Putamen (tissue), 1 donor: Measurements from ENCODE around the gene ATXN2.

Source experiments
- DNase-seq: peaks from one replicate; pipeline ENCODE4 v3.0.0-alpha.2; 2016; ENCODE audit warnings: low spot score

The ATXN2 gene

DNA sequence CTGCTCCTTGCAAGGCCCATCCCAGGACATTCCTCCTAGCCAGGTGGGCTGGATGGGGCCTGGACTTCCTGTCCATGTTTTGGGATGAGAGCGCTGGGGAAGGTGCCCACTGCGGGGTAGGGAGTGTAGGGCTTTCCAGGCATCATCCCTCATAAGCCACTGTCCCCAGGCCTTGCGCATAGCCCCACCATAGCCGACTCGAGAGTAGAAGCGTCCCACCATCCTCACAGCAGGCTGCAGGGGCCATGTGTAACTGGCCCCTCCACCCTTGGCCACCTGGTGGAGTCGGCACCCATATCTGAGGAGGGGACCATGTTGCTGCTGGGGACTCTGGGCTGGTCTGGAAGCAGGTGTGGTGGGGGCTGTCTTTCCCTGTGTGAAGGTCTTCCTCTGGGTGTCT lies 162.8 kb downstream of the ATXN2 start:
- no peak for DNase-seq

DNA sequence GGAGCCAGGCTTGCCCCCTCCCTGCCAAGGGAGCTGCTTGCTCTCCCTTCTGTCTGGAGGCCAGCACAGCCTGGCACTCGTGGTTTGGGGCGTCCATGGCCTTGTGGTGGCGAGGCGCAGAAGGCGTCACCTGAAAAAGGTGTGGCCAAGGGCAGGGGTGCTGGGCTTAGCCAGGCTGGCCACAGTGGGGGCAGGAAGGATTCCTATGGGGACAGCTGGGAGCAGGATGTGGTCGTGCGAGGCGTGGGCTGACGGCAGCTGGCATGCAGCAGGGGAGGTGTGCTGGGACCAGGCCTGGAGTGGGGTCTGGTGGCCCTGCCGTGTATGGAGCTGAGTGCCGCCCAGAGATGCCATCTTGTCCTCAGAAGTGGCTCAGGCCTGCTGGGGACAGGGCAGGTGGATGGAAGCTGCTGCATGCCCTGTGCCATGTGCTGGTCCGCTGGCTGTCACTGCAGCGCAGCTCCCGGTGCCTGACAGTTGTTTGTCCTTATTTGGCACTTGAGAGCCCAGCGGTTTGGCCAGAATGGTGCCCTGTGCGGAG lies 163.4 kb downstream of the ATXN2 start:
- no peak for DNase-seq

DNA sequence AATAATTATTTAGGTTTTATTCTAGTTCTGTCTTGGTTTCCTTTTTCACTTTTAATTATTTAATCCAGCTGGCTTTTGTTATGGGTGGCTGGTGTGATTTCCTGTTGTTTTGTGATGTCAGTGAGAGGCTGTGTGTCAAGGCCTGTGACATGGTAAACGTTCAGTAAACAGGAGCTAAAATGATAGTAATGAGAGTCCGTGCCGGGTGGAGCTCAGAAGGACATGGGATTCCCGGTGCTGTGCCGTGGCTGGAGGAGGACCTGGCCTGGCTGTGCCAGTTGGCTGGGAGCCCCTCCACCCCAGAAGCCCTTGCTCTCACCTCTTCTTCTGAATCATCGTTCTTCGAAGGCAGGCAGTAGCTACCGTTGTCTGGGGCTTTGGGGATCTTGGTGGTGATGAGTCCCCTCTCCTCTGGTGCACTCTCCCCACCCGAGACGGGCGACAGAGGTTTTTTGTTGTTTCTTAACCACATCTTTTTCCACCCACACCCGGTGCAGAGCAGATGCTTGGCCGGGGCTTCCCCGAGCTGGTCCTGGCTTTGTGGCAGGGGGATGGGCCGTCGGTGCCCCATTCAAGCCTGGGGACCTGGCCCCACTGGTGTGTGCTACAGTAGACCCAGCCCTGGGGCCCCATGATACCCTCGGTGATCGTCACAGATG lies 164.3 kb downstream of the ATXN2 start:
- DNase-seq = no peak

DNA sequence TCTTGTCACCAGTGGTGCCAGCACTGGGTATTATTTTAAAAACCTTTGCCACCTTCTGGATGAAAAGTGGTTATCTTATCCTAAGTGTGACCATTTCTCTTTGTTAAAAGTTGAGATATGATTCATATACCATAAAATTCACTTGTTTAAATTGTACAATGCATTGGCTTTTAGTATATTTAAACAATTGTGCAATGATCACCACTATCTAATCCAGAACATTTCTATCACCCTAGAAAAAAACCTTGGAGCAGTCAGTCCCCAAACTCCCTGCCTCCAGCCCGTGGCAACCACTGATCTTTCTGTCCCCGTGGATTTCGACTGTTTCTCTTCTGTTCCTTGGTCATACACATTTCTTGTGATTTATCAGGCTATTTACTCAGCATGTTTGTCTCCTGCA lies 165.1 kb downstream of the ATXN2 start:
- no peak for DNase-seq

DNA sequence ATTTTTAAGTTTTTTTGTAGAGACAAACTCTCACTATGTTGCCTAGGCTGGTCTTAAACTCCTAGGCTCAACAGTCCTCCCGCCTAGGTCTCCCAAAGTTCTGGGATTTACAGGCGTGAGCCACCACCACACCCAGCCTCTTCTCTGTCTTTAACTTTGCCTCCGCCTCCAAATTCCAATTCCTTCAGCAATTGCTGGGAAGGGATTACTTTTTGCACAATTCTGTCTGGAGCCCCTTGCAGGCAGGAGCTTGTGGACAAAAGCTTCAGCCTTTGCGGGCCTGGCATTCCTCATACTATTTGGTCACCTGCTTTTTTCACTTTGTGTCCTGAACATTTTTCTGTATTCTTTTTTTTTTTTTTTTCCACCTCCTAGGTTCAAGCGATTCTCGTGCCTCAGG lies 167.3 kb downstream of the ATXN2 start:
- no peak for DNase-seq

DNA sequence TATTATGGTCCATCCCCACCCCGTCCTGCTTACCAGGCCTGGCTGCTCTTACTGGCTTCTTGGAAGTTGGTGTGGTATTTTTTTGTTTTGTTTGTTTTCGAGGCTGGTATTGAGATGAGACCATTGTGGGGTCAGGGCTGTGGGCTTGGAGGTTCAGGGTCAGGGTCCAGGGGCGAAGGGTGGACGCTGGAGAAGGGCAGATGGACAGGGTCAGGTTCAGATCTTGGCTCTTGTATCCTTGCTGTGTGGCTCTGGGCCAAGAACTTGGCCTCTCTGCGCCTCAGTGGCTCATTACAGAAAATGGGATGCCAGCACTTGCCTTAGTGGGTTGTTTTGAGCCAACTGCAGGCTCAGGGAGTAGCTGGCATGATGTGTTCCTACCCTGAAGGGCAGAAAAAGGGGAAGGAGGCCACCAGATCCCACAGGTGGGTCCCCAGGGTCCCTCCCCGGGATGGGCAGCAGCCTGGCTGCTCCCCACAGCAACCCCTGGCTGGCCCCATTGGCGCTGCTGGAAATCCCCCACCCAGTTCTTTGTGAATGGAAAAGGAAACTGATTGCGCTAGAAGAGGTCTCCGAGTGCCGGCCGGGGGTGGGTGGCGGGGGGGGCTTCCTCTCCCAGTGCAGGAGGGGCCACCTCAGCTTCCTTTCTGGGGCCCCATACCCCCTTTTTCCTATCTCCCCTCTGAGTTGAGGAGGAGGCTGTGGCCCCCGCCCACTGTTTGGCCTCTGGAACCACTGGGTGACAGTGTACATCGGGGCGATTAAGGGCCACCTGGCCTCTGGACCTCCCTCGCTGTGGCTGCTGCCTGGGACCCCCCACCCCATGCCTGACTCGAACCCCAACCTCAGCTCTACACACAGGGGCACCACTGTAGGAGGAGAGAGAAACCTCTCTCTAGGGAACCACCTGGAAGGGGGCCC lies 168.4 kb downstream of the ATXN2 start:
- DNase-seq = no peak

DNA sequence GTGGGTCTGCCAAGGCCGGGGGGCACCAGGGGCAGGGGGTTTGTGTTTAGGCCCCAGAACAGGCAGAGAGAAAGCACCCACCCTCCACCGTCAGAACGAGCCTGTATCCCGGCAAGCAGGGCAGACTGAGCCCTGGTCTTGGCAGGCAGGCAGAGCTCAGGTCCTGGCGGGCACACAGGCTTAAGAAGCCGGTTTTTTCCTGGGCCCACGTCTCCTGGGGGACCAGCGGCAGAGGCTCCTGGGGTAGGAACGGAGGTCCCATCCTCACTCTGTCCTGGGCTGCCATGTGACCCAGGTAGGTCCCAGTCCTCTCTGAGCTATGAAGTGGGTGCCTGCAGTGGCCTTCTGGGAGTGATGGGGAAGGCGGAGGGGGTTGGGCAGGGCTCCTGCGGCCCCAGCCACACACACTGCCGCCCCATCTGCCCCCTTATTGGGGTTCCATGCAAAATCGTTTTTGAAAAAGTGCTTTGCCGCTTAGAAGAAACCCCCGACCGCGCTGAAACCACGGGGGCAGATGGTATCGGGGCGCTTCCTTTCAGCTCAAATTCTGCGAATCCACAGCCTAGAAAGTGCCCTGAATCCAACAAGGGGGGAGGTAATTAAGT lies 169.2 kb downstream of the ATXN2 start:
- DNase-seq = no peak

DNA sequence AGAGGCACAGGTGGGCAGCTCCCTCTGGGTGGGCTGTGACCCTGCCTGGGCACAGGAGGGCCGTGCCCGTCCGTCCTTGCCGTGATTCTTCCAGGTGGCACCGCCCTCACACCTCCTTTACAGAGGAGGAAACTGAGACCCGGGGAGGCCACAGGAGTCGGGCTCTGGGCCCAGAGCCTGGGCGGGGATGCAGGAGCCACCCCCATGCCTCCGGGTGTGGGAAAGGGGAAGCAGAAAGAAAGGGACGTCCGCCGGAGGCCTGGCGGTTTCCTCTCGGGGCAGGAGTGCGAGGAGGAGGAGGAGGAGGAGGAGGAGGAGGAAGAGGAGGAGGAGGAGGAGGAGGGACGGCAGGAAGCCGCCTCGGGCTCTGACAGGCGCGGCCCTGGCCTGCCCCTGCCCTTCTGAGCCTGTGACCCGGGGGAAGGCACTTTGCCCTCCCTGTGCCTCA lies 170.4 kb downstream of the ATXN2 start:
- no peak for DNase-seq

DNA sequence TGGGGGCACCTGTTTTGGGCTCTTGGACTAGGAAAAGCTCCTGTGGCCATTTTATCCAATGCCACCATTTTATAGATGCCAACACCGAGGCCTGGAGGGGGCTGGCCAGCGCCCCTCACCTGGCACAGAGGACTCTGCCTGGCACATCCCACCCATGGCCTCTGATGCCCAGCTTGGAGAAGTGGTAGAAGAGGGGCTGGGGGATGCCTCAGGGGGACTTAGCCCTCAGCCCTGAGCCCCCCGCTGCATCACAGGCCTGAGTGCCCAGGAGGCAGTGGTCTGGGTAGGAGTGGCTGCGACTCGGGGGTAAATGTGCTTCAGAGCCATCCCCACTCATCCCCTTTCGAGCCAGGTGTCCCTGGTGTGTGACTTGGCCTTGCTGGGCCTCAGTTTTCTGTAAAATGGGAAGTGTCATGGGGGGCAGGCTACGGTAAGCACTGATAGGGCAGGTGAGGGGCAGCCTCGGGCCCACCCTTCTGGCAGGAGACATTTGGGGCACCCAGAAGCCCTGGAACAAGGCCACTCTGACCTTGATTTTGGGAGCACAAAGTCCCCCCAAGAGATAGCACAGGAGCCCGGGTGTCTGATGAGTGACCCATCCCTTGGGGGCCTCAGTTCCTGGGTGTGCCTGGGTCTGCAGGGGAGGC lies 170.9 kb downstream of the ATXN2 start:
- no peak for DNase-seq

DNA sequence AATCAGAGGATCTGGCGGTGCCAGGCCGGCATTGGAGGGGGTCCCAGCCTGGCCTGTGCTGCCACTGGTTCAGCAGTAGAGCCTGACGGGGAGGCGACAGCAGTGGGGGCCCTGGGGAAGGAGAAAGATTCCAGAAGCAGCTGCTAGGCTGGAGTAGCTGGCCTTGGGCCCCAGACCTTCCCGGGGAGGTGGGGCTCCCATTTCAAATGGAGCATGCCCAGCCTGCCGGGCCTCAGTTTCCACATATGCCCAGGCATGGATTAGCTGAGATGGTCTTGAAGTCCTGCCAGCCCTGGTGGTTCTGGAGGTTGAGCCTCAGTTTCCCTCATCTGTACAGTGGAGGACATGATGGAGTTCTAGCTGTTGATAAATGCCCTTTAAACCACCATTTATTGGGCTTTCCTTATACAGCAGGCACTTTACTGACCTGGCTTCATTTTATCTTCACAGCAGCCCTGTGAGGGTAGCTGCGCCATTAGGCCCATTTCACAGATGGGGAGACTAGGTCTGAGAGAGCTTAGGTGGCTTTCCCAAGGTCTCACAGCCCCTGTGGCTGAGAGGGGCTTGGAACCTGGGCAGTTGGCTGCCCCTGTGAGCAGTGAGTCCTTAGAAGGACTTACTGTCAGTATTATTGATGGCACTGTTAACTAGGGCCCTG lies 171.6 kb downstream of the ATXN2 start:
- DNase-seq = no peak

DNA sequence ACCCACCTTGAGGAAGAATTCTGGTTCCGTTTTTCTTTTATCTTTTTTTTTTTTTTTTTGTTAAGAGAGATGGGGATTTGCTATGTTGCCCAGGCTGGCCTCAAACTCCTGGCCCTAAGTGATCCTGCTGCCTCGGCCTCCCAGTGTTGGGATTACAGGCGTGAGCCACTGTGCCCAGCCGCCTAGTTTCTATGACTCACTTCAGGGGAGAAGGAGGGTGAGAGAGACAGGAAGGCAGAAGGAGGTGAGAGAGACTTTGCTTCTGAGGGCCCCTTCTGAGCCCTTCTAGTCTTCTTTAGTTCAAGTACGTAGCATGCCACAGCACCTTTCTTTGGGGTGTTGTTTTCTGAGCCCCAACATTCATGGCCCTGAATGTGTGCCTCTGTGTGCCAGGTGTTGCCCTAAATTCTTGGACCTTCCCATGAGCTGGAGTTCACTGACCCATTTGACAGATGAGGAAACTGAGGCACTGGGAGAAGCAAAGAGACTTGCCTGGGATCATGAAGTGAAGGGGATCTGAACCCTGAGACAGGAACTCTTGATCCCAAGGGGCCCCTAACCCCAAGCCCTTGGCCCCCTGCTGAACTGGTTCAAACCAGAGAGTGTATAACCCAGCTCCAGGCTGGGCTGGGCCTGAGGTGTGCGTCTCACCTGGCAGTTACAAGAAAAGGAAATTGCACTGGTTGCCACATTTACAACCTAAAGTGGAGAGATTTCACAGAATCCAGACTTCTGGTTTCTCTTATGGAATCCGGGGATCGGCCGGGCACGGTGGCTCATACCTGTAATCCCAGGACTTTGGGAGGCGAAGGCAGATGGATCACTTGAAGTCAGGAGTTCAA lies 172.6 kb downstream of the ATXN2 start:
- DNase-seq = no peak

DNA sequence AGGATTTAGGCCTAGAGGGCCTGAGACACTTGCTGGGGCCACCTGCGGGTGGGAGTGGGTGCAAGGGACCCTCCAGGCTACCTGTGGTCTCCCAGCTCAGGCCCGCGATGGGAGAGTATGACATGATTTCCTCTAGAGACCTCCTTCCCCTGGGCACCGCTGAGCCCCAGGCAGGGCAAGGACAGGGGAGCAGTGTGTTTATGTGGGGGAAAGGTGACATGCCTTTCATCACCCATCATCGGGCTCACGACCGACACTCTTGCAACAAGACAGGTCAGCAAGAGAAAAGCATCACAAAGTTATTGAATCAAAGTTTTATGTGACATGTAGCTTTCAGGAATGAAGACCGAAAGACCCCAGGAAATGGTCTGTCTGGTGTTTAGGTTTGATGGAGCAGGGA lies 173.5 kb downstream of the ATXN2 start:
- DNase-seq = no peak

DNA sequence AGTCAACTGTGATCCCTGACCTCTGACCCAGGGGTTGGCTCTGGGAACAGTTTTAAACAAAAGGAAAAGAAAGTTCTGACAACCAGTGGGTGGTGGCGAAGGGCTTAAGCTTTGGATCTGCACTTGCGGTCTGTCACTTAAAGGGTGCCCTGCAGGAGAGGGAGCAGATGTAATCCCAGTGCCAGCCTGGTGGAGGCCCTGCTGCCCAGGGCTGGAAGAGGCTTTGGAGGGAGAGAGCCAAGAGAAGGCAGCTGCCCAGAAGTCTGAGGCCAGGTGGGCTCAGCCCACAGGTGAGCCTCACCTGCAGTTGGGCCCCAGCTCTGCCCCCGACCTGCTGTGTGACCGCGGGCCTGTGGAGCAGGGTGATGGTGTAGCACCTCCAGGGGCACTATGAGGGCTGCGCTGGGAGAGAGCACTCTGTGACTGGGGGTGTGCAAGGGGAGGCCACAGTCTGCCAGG lies 174.3 kb downstream of the ATXN2 start:
- DNase-seq = no peak

DNA sequence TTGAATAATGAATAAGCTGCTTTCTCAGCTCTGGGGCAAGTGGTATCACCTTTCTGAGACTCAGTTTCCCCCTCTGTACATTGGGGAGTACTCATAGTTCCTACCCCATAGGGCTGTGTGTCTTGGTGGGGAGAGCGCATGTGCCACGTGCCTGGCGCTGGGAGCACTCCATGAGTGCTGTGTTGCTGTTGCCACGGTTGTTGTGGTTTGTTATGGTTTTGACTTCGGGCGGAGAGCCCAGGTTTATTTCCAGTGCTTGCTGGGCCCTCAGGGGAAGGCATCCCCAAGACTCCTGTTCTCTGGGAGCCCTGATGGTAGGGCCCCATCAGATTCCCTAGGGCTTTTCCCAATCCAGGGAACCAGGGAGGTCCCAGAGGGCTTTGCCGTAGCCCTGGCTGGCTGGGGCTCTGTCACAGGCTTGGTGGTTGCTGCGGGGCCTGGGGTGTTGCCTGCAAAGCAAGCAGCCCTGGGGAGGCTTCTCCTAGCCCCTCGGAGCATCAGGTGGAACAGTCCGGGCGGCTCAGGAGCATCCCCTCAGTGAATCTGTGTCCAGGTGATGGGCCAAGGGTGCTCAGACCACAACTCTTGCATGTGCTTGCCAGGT lies 174.8 kb downstream of the ATXN2 start:
- no peak for DNase-seq

DNA sequence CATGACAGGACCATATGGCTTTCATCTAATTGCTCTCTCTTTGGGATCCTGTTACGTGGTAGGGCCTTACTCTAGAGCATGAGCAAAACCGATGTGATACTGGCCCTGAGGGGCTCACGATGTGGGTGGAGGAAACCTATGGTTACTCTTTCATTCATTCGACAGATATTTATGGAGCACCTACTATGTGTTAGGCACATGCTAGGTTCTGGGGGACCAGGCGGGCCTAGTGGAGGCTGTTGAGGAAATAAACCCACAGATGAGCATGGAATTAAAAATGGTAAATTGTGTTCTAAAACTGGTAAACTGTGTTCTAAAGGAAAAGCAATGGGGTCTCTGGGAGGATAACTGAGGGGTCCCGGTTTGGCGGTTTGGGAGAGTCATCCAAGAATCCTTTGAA lies 178.6 kb downstream of the ATXN2 start:
- DNase-seq = no peak

DNA sequence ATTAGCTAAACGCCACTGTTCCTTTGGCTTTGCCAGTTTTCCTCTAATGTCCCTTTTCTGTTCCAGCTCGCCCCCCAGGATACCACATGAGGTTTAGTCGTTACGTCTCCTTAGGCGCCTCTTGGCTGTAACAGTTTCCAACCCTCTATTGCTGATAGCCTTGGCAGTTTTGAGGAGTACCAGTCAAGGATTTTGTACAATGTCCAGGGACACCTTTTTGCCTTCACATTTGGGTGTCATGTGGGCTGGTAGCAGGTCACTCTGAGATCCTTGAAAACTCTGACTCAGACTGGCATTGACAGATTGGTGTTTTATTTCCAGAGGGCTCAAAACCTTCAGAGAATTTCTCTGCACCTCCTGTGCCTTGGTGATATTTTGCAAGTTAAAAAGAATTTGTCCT lies 179.3 kb downstream of the ATXN2 start:
- DNase-seq = no peak

DNA sequence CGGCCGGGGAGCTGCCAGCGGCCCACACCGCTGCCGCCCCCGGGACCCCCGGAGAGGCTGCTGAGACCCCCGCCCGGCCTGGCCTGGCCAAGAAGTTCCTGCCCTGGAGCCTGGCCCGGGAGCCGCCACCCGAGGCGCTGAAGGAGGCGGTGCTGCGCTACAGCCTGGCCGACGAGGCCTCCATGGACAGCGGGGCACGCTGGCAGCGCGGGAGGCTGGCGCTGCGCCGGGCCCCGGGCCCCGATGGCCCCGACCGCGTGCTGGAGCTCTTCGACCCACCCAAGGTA lies 180.6 kb downstream of the ATXN2 start:
- DNase-seq = no peak

DNA sequence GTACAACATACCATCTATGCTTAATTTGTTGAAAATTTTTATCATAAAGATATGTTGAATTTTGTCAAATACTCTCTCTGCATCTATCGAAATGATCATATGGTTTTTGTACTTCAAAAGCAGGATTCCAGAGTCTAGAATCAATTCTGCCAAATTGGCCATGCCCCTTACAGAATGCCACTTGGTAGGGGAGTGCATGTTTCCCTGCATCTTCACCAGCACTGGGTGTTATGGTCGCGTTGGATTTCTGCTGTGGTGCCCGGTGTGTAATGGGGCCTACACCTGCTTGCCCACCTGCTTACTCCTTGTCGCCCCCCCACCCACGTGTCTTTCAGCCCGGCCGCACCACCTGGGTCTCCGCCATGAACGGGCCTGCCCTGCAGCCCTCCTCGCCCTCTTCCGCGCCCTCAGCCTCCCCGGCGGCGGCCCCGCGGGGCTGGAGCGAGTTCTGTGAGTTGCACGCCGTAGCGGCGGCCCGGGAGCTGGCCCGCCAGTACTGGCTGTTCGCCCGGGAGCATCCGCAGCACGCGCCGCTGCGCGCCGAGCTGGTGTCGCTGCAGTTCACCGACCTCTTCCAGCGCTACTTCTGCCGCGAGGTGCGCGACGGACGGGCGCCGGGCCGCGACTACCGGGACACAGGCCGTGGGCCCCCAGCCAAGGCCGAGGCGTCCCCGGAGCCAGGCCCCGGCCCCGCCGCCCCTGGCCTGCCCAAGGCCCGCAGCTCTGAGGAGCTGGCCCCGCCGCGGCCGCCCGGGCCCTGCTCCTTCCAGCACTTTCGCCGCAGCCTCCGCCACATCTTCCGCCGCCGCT lies 181.1 kb downstream of the ATXN2 start:
- no peak for DNase-seq

DNA sequence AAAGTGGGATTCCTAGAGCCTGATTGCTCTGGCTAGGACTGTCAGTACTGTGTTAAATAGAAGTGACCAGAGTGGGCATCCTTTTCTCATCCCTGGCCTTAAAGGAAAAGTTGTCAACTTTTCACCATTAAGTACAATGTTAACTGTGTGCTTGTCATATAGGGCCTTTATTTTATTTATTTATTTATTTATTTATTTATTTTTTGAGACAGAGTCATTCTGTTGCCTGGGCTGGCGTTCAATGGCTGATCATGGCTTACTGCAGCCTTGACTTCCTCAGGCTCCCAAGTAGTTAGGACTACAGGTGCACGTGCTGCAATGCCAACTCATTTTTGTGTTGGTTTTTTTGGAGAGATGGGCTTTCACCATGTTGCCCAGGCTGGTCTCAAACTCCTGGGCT lies 181.8 kb downstream of the ATXN2 start:
- DNase-seq = no peak
